ENCODE measurements around the gene FPR3. TPM values are rescaled to one million over a fixed set of nuclear protein-coding genes. Genes with fewer than 3 reads are reported as not detected.
A peak's percentile ranks its signal among the peaks of the same experiment; 100 is the strongest.

The FPR3 gene
- total and polyA plus RNA-seq, 9 of the 15 experiments (the other 6 are each of a cell fraction or from before 2014, with no cell fraction given), result 0.08 to 0.51 (median 0.22) TPM; not detected in 1

GRCh38 chr19:51786646-51787494 is 8.1 kb upstream of the FPR3 start (continued):
- TF ChIP-seq RREB1 (CRISPR knock-in tag; IDR thresholded peaks at IDR 0.05) (peak; percentile 98), TFAP4 (CRISPR knock-in tag; IDR thresholded peaks at IDR 0.05; ENCODE audit: borderline replicate concordance) (no peak), SNIP1 (IDR thresholded peaks at IDR 0.05; ENCODE audit: low read depth) (no peak), CBFA2T2 (conservative IDR thresholded peaks at IDR 0.05) (no peak), GTF2A2 (tag; IDR thresholded peaks at IDR 0.05) (peak; percentile 98), ZBED1 (IDR thresholded peaks at IDR 0.05) (no peak), KLF13 (tag; IDR thresholded peaks at IDR 0.05; ENCODE audit: borderline replicate concordance, low read depth) (peak; percentile 89), IRF1 (CRISPR knock-in tag; IDR thresholded peaks at IDR 0.05; ENCODE audit: borderline replicate concordance) (no peak), RFX1 (IDR thresholded peaks at IDR 0.05) (peak; percentile 83), SMAD4 (CRISPR knock-in tag; conservative IDR thresholded peaks at IDR 0.05) (peak; percentile 99), ZNF133 (CRISPR knock-in tag; IDR thresholded peaks at IDR 0.05) (peak; percentile 92; the same call in 1 of the 2 replicates), ZBTB2 (IDR thresholded peaks at IDR 0.05) (no peak), TARDBP (IDR thresholded peaks at IDR 0.05) (no peak), HEY1 (CRISPR knock-in tag; IDR thresholded peaks at IDR 0.05; ENCODE audit: borderline replicate concordance) (peak; percentile 96; the same call in 1 of the 2 replicates), LEF1 (IDR thresholded peaks at IDR 0.05) (no peak), RBM39 (optimal IDR thresholded peaks at IDR 0.05; ENCODE audit: low read depth, low read length) (no peak), ZNF76 (CRISPR knock-in tag; IDR thresholded peaks at IDR 0.05; ENCODE audit: borderline replicate concordance) (peak; percentile 98), ZBTB17 (CRISPR knock-in tag; IDR thresholded peaks at IDR 0.05) (peak; percentile 88), HES1 (IDR thresholded peaks at IDR 0.05; ENCODE audit: low read depth) (no peak), HDAC2 (IDR thresholded peaks at IDR 0.05) (peak; percentile 61)
